OCI-M2 (cell line): Measurements from ENCODE around the gene CHRM4.

Source experiments
- DNase-seq: peaks from one replicate; lab custom pipeline; 2025; ENCODE audit not compliant: unreplicated experiment; lab: John Stamatoyannopoulos, UW

CHRM4 gene

DNA sequence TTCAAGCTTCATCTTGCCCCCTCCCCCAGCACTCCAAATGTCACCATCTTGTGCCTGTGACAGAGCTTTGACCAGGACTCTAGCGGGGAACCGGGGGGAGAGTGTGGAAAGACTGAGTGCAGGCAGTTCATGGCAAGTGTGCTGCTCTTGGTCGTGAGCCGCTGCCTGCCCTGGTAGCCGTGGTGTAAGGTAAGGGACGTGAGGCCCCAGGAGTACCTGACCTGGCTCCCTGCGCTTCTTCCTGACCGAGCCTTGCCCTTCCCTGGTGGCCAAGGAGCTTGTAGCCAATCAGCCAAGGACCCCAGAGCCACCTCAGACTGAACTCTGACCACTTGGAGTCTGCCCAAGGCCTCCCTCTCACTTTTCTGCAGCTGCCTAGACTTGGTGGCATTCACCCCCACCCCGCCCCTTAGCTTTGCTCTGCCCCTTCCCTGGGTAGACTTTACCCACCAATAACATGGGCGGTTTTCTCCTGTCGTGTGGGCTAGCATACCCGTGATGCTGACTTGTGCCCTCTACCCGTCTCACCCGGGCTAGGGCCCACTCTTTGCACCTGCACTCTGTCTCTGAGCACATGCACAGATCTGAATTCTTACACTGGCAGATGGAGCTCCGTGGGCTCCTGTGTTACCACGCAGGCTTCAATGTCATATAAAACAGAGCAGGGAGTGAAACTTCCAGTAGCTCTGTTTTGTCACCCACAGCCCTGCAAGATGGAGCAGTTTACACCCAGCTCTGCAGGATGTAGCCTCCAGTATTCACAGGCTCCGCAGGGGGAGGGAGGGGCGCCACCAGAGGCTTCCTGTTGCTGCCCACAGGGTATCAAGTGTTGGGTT lies 42.8 kb downstream of the CHRM4 start:
- DNase-seq, result no peak

DNA sequence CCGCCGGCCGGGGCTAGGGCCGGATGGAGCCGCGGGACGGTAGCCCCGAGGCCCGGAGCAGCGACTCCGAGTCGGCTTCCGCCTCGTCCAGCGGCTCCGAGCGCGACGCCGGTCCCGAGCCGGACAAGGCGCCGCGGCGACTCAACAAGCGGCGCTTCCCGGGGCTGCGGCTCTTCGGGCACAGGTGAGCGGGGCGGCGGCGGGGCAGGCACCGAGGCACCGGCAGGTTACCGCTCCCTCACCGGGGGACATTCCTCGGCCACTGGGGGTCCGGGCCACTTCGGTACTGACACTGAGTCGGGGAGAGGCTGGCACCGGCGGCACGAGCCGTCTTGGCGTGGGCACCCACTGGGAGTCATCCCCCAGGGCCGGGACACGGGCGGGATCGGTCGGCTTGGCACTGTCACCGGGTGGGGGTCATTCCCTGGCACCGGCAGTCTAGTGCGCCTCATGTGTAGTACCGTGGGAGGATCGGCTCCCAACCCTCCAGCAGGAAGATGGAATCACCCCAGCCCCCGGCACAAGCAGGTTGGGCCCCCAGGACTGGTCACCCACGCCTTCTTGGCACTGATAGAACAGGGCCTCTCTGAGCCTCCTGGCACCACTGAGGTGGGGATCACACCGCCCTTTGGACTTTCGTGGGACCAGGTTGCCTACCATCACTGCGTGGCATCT lies 43.8 kb downstream of the CHRM4 start:
- no peak for DNase-seq

DNA sequence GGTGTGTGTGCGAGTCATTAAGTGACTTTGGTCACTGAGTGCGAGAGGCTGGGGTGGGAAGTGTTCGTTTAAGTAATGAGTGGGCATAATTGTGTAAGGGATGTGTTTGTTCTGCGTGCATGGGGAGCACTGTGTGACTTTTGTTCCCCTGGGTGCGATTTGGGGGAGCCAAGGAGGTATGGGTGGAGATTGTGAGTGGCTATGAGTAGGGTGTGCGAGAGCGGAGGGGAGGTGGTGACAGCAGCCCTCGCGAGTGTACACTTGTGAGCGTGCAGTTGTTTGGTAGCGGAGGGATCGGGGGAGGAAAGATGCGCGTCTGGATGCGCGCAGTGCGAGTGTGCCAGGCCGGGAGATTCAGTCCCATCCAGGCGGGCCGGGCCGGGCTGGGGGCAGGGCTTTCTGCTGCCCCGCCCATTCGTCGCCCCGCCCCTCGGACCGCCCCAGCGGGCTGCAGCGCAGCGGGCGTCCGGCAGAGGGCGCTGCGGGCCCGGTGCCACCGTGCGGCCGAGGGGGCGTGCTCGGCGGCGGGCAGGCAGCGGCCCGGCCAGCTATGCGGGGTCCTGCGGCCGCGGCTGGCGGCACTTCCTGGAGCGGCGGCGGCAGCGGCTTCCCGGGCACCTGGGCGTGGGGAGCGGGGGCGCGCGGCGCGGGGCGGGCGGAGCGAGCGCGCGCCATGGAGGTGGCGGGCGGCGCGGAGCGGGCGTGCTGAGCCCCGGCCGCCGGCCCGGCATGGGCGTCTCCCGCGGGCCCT lies 44.5 kb downstream of the CHRM4 start, which contains the start of gene DGKZ:
Gene DGKZ (plus strand): TSS at position 578 of the 751 bp plus-strand sequence. CDS start 197 bp downstream, outside the sequence.
- DNase-seq, result peak; percentile 12

DNA sequence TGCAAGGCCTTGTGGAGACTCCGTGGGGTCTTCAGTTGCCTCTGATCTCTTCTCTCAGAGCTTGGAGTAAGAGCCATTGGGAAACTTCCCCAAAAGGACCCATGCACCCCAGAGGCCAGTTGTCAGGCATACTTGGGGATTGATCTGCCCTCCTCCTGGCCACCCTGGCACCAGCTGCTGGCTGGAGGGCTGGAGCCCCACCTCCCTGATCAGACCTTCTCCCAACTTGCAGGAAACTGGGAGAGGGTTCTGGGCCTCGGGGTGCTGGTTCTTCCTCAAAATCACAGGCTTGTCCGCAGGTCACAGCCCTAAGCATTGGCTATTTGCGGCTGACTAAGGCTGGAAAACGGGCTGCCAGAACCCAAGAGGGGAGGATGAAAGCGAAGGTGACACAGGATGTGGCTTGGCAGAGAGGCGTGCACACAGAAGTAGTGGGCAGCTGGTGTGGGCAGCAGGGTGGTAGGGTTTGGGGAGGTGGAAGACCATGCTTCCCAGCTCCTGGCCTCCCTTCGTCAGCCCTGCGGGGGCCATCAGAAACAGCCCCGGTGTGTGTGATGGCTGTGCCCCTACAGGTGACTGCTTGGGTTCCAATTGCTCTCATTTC lies 45.6 kb downstream of the CHRM4 start:
- no peak for DNase-seq

DNA sequence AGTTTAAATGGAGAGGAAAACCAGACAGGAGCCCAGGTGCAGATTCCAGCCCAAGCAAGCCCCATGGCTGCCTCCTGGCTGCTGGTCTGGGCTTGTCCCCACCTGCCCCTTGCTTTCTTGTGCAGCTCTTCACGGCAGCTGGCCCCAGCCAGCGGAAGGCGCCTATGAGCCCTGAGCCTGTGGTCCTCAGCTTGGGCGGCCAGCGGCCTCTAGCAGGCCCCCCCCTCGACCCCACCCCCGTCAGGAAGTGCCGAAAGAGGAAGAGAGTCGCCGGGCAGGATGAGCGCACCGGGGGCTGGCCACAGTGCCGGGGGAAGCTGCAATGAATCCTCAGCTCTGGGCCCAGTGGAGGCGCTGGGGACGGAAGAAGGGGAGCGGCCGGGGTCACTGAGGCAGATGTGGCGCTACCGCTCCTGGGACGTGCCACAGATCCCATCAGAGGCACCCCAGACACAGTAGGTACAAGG lies 46.4 kb downstream of the CHRM4 start:
- DNase-seq, result no peak

DNA sequence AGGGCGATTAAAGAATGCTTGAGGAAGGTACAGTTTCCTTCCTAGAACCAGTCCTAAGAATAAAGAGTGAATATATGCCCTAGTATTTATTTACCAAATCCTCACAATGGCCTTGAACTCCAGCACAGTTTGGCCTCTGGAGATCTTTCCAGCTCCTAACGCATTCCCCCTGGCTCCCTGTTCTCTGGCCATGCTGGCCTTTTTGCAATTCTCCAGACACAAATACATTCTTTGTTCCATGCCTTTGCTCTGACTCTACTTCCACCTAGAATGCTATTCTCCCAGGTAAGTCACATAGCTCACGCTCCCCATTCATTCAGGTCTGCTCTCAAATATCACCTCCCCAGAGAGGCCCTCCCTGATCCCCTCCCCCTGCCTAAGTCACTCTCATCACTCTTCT lies 48.1 kb downstream of the CHRM4 start:
- DNase-seq, result no peak

DNA sequence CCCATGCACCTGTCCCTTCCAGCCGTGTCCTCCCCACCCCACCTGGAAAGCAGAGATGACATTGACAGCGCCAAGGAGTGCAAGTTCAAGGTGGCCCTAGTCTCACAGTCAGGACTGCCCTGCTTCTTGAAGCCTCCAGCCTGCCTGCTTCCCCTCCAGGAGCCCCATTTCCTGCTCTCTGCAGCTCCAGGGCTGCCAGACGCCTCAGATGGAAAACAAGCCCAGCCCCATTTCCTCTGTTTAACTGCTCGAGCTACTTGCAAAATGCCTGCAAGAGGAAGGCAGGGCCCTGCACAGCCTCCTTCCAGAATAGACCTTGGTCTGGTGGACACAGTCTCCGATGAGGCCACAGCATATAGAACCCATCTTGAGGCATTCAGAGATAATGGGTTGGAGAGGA lies 49.3 kb downstream of the CHRM4 start:
- DNase-seq, result no peak

DNA sequence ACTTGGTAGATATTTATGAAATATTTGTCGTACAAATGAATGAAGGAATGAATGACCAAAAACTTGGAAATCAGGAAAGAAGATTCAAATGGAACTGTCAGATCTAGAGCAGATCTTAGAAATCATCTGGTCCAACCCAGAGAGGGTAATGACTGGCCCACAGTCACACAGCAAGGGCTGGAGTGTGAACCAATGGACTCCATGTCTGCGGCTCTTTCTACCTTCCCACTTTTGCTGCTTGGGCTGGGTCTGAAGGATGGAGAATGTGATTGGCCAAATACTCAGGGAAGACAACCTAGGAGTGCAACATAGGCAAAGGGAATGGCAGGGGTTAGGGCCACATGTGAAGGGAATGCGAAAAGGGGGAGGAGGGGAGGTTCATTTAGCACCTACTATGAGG lies 50.1 kb downstream of the CHRM4 start:
- DNase-seq, result no peak

DNA sequence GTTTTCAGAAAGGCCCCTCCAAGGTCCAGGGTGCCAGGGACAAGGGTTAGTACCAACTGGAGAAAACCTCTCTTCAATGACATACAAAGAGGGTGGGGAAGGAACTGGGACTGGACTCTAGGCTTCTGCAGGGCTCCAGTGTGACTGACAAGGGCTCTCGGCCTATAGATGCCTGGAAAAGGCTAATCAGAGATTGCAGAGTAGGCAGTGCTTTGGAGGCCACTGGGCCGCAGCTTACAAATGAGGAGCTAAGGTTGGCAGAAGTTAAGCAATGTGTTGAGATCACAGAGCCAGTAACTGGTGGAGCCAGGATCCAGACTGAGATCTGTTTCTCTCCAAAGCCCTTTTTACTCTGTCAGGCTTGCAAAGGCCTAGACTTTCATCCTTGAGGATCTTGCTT lies 51.8 kb downstream of the CHRM4 start:
- DNase-seq, result no peak

DNA sequence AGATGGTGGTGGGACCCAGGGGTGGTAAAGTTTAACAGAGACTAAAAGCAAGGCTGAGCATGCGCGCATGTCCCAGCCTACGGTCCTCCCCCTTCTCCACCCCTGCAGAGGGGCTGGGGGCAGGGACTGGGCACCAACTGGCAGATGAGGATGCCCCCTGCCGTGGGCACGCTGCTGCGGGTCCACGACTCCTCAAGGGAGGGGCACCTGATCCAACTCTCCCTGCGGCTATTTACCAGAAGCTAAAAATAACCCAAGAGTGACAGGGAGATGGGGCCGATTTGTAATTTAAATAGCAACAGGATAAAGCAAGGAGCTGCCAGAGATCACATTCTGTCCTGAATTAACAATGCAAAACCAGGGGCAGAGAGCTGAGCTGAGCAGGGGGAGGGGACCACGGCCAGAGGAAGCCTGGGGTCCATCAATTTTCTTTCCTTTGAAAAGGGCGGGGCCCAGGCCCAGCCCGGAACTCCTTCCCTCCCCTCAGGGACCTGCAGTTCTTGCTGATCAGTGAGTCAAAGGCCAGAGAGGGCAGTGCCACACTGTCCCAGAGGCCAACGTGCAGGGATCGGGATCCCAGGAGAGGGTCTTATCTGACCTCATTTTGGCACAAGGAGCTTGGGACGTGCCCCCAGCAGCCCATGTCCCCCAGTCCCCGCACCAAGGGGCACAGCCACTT lies 52.4 kb downstream of the CHRM4 start:
- DNase-seq, result no peak

DNA sequence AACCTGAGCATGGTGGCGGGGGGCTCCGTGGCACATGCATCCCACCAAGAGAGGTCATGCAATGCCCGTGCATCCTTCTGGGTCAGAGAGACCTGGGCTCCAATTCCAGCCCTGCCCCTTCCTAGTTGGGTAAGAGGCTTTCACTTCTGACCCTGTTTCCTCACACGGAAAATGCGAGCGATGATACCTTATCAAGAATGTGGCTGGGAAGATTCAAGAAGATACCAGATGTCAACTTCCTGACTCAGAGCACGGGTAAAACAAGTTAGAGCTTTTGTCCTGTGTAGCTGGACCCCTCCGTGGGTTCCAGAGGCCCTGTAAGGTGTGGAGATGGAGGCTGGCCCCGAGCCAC lies 53.0 kb downstream of the CHRM4 start:
- DNase-seq, result no peak

DNA sequence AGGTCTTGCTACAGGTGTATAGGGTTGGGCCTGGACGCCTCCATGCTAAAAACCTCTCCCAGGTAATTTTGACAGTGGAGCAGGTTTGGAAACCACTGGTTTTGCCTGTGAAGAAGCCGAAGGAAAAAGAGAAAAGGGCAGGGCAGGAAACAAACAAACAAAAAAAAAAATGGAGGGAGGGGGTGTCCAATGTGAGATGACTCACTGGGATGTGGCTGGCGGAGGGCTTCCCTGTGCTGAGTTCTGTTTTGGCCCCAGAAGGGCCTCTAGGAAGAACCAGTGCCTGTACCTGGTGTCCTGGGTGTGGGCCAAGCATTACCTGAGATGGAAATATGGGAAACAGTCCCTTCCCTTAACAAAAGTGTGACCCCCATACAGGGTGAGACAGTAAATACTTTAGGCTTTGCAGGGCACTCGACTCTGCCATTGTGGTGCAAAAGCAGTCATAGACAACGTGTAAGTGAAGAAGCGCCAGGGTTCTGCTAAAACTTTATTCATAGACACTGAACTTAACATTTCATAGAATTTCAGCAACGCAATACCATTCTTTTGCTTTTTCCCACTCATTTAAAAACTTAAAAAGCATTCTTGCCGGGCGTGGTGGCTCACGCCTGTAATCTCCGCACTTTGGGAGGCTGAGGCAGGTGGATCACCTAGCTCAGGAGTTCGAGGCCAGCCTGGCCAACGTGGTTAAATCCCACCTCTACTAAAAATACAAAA lies 53.8 kb downstream of the CHRM4 start:
- no peak for DNase-seq

DNA sequence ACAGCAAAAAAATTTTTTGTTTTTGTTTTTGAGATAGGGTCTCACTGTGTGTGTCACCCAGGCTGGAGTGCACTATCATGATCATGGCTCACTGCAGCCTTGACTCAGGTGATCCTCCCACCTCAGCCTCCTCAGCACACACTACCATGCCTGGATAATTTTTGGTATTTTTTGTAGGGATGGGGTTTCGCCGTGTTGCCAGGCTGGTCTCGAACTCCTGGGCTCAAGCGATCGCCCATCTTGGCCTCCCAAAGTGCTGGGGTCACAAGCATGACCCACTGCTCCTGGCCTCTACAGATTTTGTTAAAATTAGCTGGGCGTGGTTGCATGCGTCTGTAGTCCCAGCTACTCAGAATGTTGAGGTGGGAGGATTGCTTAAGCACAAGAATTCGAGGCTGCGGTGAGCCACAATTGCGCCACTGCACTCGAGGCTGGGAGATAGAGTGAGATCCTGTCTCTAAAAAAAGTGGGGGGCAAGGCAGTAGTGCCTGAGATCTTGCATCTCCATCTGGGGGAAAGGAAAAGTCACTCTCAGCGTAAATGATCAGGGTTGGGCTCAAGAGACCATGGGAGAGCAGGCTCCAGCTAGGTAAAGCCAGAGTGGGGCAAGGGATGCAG lies 54.9 kb downstream of the CHRM4 start:
- no peak for DNase-seq

DNA sequence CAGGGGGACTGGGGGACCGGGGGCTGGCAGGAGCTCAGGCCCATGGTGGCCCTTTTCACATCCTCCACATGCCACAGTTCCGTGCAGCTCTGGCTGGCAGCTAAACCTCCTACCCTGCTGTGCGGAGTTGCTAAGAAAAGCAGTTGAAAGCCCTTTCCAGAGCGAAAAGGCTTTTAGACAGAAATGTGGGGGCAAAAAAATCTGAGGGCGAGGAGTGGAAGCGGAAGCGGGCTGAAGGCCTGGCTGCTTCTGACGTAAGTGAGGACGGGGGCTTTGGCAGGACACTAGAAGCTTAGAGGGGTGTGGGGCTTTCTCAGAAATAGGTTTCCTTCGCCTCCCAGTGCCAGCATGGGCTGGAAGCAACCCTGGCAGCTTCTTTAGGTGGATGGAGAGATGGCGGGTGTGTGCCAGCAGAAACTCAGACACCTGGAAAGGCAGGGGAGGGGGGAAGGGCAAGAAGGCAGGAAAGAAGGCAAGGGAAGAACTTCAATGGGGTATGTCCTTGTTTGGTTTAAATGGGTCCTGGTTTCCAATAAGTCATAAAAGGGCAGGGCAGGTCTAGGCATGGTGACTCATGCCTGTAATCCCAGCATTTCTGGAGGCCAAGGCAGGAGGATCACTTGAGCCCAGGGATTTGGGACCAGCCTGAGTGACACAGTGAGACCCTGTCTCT lies 55.5 kb downstream of the CHRM4 start:
- DNase-seq, result no peak

DNA sequence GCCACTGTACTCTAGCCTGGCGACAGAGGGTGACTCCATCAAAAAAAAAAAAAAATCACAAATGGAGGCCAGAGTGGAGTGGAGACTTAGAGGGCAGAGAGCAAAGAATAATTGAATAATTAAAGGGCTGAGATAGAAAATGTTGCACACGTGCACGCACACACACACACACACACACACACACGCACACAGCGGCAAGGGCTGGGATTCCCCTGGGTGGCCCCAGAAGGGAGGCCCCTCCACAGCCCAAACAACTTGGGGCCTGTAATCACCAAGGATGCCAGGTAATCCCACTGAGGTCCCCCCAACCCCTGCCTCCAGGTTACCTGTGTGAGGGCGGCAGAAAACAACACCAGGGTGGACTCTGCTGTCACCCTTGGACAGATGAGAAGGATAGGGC lies 56.3 kb downstream of the CHRM4 start:
- no peak for DNase-seq

DNA sequence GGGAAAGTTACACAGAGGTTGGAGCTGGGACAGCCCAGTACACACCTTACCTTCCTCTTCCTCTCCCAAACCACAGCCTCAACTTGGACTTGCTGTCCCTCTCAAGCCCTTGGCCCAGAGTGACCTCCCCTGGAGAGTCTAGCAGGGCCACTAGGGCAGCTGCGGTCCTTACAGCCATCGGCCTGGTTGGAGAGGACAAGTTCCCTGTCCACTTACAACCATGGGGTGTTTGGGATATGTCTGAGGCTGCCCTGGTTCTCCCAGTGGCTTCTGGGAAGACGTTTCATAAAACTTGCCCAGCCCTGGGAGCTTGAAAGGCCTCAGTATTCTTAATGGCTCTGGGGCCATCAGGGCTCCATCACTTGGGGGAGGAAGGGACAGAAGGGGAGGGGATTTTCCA lies 57.4 kb downstream of the CHRM4 start:
- no peak for DNase-seq
